ENCODE data around the gene RASAL3. TPM values are rescaled to one million over a fixed set of nuclear protein-coding genes. Genes with fewer than 3 reads are reported as not detected.

Gene RASAL3
- total and polyA plus RNA-seq, 11 donors = 0.42 to 9.1 (median 0.99) TPM

DNA sequence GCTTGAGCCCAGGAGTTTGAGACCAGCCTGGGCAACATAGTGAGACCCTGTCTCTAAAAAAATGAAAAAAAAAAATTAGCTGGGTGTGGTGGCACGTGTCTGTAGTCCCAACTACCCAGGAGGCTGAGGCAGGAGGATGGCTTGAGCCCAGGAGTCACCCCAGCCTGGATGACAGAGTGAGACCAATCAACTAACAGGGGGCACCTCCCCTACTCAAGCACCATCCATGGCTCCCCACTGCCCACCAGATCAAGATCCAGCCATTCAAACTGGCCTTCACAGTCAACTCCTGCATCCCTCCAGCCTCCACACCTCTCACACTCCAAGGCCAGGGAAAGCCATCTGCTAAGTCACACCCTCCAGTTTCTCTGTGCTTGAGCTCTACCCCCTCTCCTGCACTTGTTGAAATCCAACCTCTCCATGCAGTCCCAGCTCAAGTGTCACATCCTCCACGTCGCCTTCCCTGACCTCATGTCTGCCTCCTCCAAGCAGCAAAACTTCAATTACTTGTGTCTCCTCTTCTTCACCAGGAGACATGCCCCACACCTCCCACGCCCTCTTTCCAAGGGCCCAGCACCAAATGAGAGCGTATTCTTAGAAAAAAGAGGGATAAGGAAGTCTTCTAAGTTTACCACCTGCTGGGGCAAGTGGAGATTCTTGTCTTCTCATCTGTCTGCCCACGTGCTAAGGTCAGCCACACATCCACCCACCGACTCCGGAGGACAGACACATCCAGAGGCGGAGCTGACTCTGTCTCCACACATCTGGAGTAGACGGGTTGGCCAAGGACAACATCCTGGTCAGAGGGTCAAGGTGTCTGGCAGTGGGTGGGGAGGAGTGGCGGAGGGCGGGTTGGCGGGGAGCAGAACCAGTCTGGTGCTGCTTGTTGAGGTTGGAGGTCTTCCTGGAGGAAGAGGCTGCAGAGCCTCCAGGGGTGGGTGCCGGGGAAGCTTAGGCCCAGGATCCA lies 43.0 kb upstream of the RASAL3 start:
- Histone ChIP-seq H3K4me3 (no peak overlapping the region), H3K4me1 (peaks cover 0 to 8% (median 0%) of the 10 kb centered on the region in 12 donors), H3K27me3 (peaks cover 8 to 67% (median 38%) of the 10 kb centered on the region in 9 donors), H3K9me3 (no peaks in the 10 kb centered on the region), H3K27ac (no peak overlapping the region), H3K36me3 (no peaks in the 10 kb centered on the region)
- intact Hi-C loops (cut with DNase I) = no loop called here
- ATAC-seq = no peak
- WGBS, 4 donors = 60 to 66% (median 63%) methylated on average over 13 to 14 of the region's 14 CpGs
- TF ChIP-seq, protein P1, sequence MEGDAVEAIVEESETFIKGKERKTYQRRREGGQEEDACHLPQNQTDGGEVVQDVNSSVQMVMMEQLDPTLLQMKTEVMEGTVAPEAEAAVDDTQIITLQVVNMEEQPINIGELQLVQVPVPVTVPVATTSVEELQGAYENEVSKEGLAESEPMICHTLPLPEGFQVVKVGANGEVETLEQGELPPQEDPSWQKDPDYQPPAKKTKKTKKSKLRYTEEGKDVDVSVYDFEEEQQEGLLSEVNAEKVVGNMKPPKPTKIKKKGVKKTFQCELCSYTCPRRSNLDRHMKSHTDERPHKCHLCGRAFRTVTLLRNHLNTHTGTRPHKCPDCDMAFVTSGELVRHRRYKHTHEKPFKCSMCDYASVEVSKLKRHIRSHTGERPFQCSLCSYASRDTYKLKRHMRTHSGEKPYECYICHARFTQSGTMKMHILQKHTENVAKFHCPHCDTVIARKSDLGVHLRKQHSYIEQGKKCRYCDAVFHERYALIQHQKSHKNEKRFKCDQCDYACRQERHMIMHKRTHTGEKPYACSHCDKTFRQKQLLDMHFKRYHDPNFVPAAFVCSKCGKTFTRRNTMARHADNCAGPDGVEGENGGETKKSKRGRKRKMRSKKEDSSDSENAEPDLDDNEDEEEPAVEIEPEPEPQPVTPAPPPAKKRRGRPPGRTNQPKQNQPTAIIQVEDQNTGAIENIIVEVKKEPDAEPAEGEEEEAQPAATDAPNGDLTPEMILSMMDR (IDR thresholded peaks at IDR 0.05) = no peak
- TF ChIP-seq POLR2A (IDR thresholded peaks at IDR 0.05) = no peak
- DNase-seq = no peak

DNA sequence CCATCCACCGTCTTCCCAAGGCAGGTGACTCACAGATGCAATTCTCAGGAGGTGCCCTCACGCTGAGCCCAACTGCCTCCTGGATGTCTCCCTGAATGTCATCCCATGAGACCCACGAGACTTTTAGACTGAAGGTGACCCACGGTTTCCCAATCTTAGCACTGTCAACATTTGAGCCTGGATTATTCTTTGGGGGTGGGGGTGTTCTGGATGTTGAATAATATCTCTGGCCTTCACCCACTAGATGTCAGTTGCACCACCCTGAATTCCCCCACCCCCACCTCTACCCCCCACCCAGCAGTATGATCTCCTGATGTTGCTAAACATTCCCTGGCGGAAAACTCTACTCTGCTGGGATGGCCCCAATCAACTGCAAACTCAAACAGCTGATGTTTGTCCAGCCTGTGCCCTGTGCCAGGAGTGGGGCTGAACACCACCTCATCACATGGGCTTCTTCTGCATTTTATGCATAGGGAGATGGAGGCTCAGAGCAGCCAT lies 41.8 kb upstream of the RASAL3 start:
- ATAC-seq (no peak), DNase-seq (no peak)
- intact Hi-C loops (cut with DNase I) = no loop called here
- Histone ChIP-seq H3K9me3 (no peaks in the 10 kb centered on the region), H3K36me3 (no peaks in the 10 kb centered on the region), H3K27ac (no peak overlapping the region), H3K27me3 (peaks cover 8 to 55% (median 33%) of the 10 kb centered on the region in 9 donors), H3K4me3 (no peak overlapping the region), H3K4me1 (peaks cover 0 to 8% (median 0%) of the 10 kb centered on the region in 12 donors)
- WGBS, 4 donors = 59 to 68% (median 63%) methylated on average over 5 of the region's 5 CpGs
- no peak for TF ChIP-seq POLR2A (IDR thresholded peaks at IDR 0.05)
- TF ChIP-seq, protein P1 (IDR thresholded peaks at IDR 0.05) = no peak

DNA sequence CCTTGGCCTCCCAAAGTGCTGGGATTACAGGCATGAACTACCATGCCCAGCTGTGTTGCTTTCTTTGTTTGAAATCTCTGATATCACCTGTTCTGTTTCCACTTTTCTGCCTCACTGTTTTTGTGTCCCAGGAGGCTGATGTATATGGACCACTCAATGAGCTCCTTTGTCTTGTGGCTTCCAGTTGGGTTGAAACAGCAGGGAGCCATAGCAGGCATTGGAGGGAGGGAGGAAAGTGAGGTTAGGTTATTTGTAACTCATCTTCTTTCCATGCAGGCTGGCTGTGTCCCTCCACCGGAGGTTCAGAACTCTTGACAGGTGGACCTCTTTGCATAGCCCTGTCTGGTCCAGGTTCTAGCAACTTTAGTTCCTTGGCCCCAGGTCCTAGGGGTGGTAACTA lies 37.9 kb upstream of the RASAL3 start:
- Histone ChIP-seq H3K9me3 (no peaks in the 10 kb centered on the region), H3K36me3 (no peaks in the 10 kb centered on the region), H3K27ac (no peak overlapping the region), H3K4me3 (no peak overlapping the region), H3K27me3 (peaks cover 0 to 33% (median 4%) of the 10 kb centered on the region in 9 donors), H3K4me1 (no peaks in the 10 kb centered on the region)
- ATAC-seq (no peak), DNase-seq (no peak)
- 48 to 61% (median 56%) methylated on average over 1 of the region's 1 CpG for WGBS, 4 donors
- intact Hi-C loops (cut with DNase I) = no loop called here
- TF ChIP-seq, protein P1 (IDR thresholded peaks at IDR 0.05) = no peak
- no peak for TF ChIP-seq POLR2A (IDR thresholded peaks at IDR 0.05)

DNA sequence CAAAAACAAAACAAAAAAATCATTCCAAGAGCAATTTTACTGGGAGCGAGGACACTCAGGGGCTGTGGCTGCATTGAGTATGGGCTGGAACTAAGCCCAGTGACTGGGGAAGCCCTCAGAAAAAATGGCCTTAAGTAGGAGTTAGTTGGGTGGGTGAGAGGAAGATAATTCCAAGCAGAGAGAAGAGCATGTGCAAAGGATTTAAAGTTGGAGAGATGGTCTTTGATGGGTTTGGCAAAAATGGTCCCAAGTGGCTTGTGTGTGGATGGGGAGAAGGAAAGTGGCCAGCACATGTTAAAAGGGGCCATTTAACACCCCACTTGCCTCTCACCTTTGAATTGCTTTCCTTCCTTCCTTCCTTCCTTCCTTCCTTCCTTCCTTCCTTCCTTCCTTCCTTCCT lies 37.3 kb upstream of the RASAL3 start:
- no peak for DNase-seq
- intact Hi-C loops (cut with DNase I) = no loop called here
- H3K27me3 ChIP-seq = peaks cover 0 to 26% (median 4%) of the 10 kb centered on the region in 9 donors
- no peak overlapping the region for H3K27ac ChIP-seq
- WGBS, 4 donors = 33 to 64% (median 46%) methylated on average over 1 of the region's 1 CpG
- no peak for TF ChIP-seq POLR2A (IDR thresholded peaks at IDR 0.05)
- TF ChIP-seq, protein P1 (IDR thresholded peaks at IDR 0.05) = no peak
- H3K9me3 ChIP-seq = no peaks in the 10 kb centered on the region
- no peak for ATAC-seq
- no peak overlapping the region for H3K4me3 ChIP-seq
- H3K36me3 ChIP-seq = no peaks in the 10 kb centered on the region
- H3K4me1 ChIP-seq = no peaks in the 10 kb centered on the region

All from heart left ventricle (tissue), 16 donors.